ENCODE results near the gene STPG3.
"Not testable (repeated sequence)": the region's sequence is repeated elsewhere in the genome, so short reads cannot be mapped to it uniquely, and the experiment has no call there.

STPG3 gene

GRCh38 chr9:137235424-137236237 lies 15.5 kb upstream of the STPG3 start:
- Mint-ChIP-seq H3K36me3 (ENCODE audit: low read depth) (no peaks in the 10 kb centered on the region), H3K27me3 (ENCODE audit: low read depth) (peaks cover 5% of the 10 kb centered on the region), H3K4me1 (peaks cover 19% of the 10 kb centered on the region), H3K9me3 (no peaks in the 10 kb centered on the region), H3K4me3 (peak overlapping the region in 1 of 3 experiments; percentile 40), H3K27ac (peak overlapping the region in 1 of 3 experiments; percentile 35)
- TF ChIP-seq CTCF (IDR thresholded peaks at IDR 0.05; ENCODE audit: unreplicated experiment in 3 of 3) = no peak

GRCh38 chr9:137236238-137236935 lies 14.7 kb upstream of the STPG3 start:
- Mint-ChIP-seq H3K9me3 (no peaks in the 10 kb centered on the region), H3K4me1 (peaks cover 24% of the 10 kb centered on the region), H3K27me3 (ENCODE audit: low read depth) (peaks cover 5% of the 10 kb centered on the region), H3K27ac (no peak overlapping the region), H3K4me3 (no peak overlapping the region), H3K36me3 (ENCODE audit: low read depth) (no peaks in the 10 kb centered on the region)
- TF ChIP-seq CTCF (IDR thresholded peaks at IDR 0.05; ENCODE audit: unreplicated experiment in 3 of 3) = peak; percentile 99 to 100 (median 100)

DNA sequence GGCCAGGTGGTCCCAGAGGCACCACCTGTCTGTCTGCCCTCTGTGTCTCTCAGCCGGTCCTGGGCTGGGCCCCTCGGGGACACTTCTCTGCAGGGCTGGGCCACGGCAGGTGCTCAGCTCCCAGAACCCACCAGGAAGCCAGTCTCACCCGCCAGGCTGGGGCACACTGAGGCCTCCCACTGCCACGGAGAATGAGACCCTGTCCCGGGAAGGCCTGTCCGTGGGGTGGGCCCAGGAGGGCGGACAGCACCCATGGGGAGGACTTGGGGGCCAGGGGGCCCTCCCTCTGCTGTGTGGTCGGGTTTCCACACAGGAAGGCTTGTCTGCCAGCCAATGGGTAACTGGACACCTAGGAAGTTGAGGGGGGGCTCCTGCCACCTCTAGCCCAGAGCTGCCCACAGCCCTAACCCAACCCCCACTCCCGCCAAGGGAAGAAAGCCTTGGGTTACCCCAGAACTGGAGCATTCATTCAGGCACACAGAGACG lies 14.1 kb upstream of the STPG3 start:
- Mint-ChIP-seq H3K27me3 (ENCODE audit: low read depth) (peaks cover 5% of the 10 kb centered on the region), H3K4me3 (peak overlapping the region in 1 of 3 experiments; percentile 39), H3K4me1 (peaks cover 24% of the 10 kb centered on the region), H3K36me3 (ENCODE audit: low read depth) (no peaks in the 10 kb centered on the region), H3K9me3 (no peaks in the 10 kb centered on the region), H3K27ac (no peak overlapping the region)
- TF ChIP-seq CTCF (IDR thresholded peaks at IDR 0.05; ENCODE audit: unreplicated experiment in 3 of 3) = no peak

DNA sequence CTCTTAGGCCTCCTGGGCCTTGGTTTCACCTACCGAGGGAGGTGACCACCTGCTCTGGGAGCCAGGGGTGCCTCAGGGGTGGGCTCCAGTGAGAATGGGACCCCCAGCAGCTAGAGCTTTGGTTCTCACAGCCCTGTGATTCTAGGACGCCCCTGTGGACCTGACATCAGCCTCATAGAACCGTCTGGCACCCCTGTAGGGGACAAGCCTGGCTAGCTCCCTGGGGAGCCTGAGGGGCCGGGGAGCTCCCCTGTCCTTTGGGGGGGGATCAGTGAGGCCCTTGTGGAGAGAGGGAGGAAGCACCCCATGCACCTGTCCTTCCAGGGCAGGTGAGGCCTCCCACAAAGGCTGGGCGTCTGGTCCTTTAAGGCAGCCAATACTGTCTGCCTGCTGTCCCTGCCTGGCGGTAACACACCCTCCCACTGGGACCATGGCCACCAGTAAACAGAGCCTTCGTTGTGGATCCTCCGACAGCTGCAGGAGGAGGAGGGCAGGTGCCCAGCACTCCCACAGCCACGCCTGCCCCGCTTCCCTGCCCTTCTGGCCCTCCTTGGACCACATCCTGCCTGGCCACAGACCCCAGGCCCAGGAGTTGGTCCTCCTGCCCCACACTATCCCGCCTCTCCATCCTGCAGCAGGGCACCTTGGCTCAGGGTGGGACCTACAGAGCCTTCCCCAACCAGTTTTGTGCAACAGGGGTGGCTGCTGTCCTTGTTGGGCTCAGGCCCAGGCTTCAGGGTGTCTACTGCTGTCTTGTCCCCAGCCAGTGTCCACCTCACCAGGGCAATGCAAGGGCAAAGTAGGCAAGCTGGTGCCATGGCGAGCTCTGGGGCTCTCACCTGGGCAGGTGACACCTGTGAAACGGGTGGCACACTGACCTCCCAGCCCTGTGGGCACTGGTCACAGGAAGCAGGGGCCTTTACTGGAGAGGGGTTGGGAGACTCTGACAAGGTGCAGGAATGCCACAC lies 13.0 kb upstream of the STPG3 start:
- TF ChIP-seq CTCF (IDR thresholded peaks at IDR 0.05; ENCODE audit: unreplicated experiment in 3 of 3) = no peak
- H3K27me3 Mint-ChIP-seq (ENCODE audit: low read depth) = peaks cover 5% of the 10 kb centered on the region
- peaks cover 31% of the 10 kb centered on the region for H3K4me1 Mint-ChIP-seq
- peaks cover 10% of the 10 kb centered on the region for H3K36me3 Mint-ChIP-seq (ENCODE audit: low read depth)
- peak overlapping the region; percentile 23 to 51 (median 40) for H3K27ac Mint-ChIP-seq
- no peaks in the 10 kb centered on the region for H3K9me3 Mint-ChIP-seq
- peak overlapping the region; percentile 54 to 70 (median 56) for H3K4me3 Mint-ChIP-seq

- Mint-ChIP-seq H3K36me3 (ENCODE audit: low read depth) (peaks cover 19% of the 10 kb centered on the region), H3K4me3 (peak overlapping the region; percentile 79 to 86 (median 84)), H3K27ac (peak overlapping the region in 2 of 3 experiments; percentile 69 to 84), H3K4me1 (peaks cover 38% of the 10 kb centered on the region)
- not testable (repeated sequence) for H3K27me3 Mint-ChIP-seq (ENCODE audit: low read depth); H3K9me3 Mint-ChIP-seq
Observed at GRCh38 chr9:137239541-137240200, 11.4 kb upstream of the STPG3 start.

Data from nephron (organoid).